IMR-90 (cell line): ENCODE results near the gene GPA33. TPM values are rescaled to one million over a fixed set of nuclear protein-coding genes. Genes with fewer than 3 reads are reported as not detected.

ENCODE experiments used
- ATAC-seq: fragments of 200-7000 bp; cut with Tn5 transposase; 2 replicates; pipeline ENCODE4 v1.9.1; 2020; ENCODE audit warnings: low read depth, mild to moderate bottlenecking, moderate library complexity
- BruUV-seq: library from RNA; stranded (reverse); fragments of 400-500 nt; replicated peaks from 2 replicates; lab custom pipeline; 2021; lab: Mats Ljungman, UMichigan
- CTCF ChIA-PET: fragments of 300-600 bp; formaldehyde crosslinking; extraction: SDS; loops from one replicate; lab custom pipeline; 2021; ENCODE audit warnings: antibody characterized with exemption; lab: Yijun Ruan, JAX
- POLR2A ChIA-PET: fragments of 300-600 bp; sonication (Branson Sonifier 250); formaldehyde crosslinking; loops from one replicate; lab custom pipeline; 2022; ENCODE audit warnings: antibody characterized with exemption; ENCODE audit not compliant: unreplicated experiment; lab: Charles Lee
- DNase-seq: peaks from one replicate; pipeline ENCODE4 v3.0.0; 2013
- H2AFZ ChIP-seq: replicated peaks from 2 replicates; pipeline ENCODE3; 2013; ENCODE audit warnings: low read length, mild to moderate bottlenecking; ENCODE audit not compliant: poor library complexity
- H2AK5ac ChIP-seq: 2 replicates; pipeline ENCODE4 v1.6.1; 2013; ENCODE audit warnings: low read depth, low read length, inconsistent platforms
- H2AK9ac ChIP-seq: replicated peaks from 2 replicates; pipeline ENCODE3; 2013; ENCODE audit warnings: mild to moderate bottlenecking, low read depth, low read length, moderate library complexity; ENCODE audit not compliant: poor library complexity
- H2BK120ac ChIP-seq: 2 replicates; pipeline ENCODE4 v1.6.1; 2013; ENCODE audit warnings: low read depth, low read length, inconsistent platforms
- H2BK15ac ChIP-seq: 3 replicates; pipeline ENCODE4 v1.6.1; 2013; ENCODE audit warnings: low read depth, low read length, inconsistent platforms
- H2BK20ac ChIP-seq: 2 replicates; pipeline ENCODE4 v1.6.1; 2013; ENCODE audit warnings: low read depth, mild to moderate bottlenecking, inconsistent platforms, low read length, moderate library complexity
- H2BK5ac ChIP-seq: 2 replicates; pipeline ENCODE4 v1.6.1; 2013; ENCODE audit warnings: mild to moderate bottlenecking, low read depth, low read length, inconsistent platforms; ENCODE audit not compliant: poor library complexity, severe bottlenecking
- H3K14ac ChIP-seq: replicated peaks from 2 replicates; pipeline ENCODE4 v1.6.1; 2013; ENCODE audit warnings: low read depth, low read length, inconsistent platforms
- H3K18ac ChIP-seq: 2 replicates; pipeline ENCODE4 v1.6.1; 2013; ENCODE audit warnings: low read depth, low read length, control low read depth
- H3K23ac ChIP-seq: 2 replicates; pipeline ENCODE4 v1.6.1; 2013; ENCODE audit warnings: low read depth, low read length, inconsistent platforms
- H3K27ac ChIP-seq: 2 replicates; pipeline ENCODE4 v1.5.1; 2013; ENCODE audit warnings: mild to moderate bottlenecking, control low read depth, low read length; ENCODE audit not compliant: insufficient read depth
- H3K27me3 ChIP-seq: 2 replicates; pipeline ENCODE4 v1.6.1; 2013; ENCODE audit warnings: low read length; ENCODE audit not compliant: control insufficient read depth, insufficient read depth
- H3K36me3 ChIP-seq: 2 replicates; pipeline ENCODE4 v1.6.1; 2013; ENCODE audit warnings: low read length, mixed read lengths; ENCODE audit not compliant: control insufficient read depth, insufficient read depth
- H3K4ac ChIP-seq: 2 replicates; pipeline ENCODE4 v1.6.1; 2013; ENCODE audit warnings: low read depth, low read length, inconsistent platforms
- H3K4me1 ChIP-seq: 2 replicates; pipeline ENCODE4 v1.6.1; 2013; ENCODE audit warnings: low read length, mixed read lengths; ENCODE audit not compliant: control insufficient read depth, insufficient read depth
- H3K4me2 ChIP-seq: 2 replicates; pipeline ENCODE4 v1.6.1; 2013; ENCODE audit warnings: low read depth, mild to moderate bottlenecking, control low read depth, low read length, moderate library complexity
- H3K4me3 ChIP-seq: 2 replicates; pipeline ENCODE4 v1.5.1; 2013; ENCODE audit warnings: low read depth, mild to moderate bottlenecking, control low read depth, low read length, moderate library complexity; ENCODE audit not compliant: insufficient read depth
- H3K56ac ChIP-seq: 2 replicates; pipeline ENCODE4 v1.6.1; 2013; ENCODE audit warnings: low read length, inconsistent platforms; ENCODE audit not compliant: insufficient read depth; ENCODE audit errors: extremely low read depth
- H3K79me1 ChIP-seq, 2 experiments: 2 replicates each; pipeline ENCODE4 v1.6.1; 2013; ENCODE audit warnings: low read length in 2 of 2, inconsistent platforms in 1 of 2, low read depth in 1 of 2
- H3K9ac ChIP-seq: 2 replicates; pipeline ENCODE4 v1.6.1; 2013; ENCODE audit warnings: low read depth, low read length, control low read depth
- H3K9me1 ChIP-seq: 2 replicates; pipeline ENCODE4 v1.6.1; 2013; ENCODE audit warnings: low read length, inconsistent platforms; ENCODE audit not compliant: insufficient read depth
- H3K9me3 ChIP-seq: 2 replicates; pipeline ENCODE4 v1.6.1; 2013; ENCODE audit warnings: low read length; ENCODE audit not compliant: control insufficient read depth, insufficient read depth
- H4K20me1 ChIP-seq: 2 replicates; pipeline ENCODE4 v1.6.1; 2013; ENCODE audit warnings: low read length, inconsistent platforms; ENCODE audit not compliant: insufficient read depth
- H4K5ac ChIP-seq: 2 replicates; pipeline ENCODE4 v1.6.1; 2013; ENCODE audit warnings: mild to moderate bottlenecking, low read depth, low read length, control low read depth
- H4K8ac ChIP-seq, 2 experiments: 2 replicates each; pipeline ENCODE4 v1.6.1; 2013; ENCODE audit warnings: low read depth in 2 of 2, low read length in 2 of 2, control low read depth in 1 of 2, inconsistent platforms in 1 of 2
- H4K91ac ChIP-seq: 2 replicates; pipeline ENCODE4 v1.6.1; 2013; ENCODE audit warnings: low read depth, low read length, inconsistent platforms; ENCODE audit not compliant: insufficient read depth
- CEBPB ChIP-seq: IDR thresholded peaks from 2 replicates; pipeline ENCODE4 v1.6.1; 2012; ENCODE audit warnings: low read depth, low read length, improper control_type of control experiment
- CHD1 ChIP-seq: IDR thresholded peaks from 2 replicates; pipeline ENCODE4 v1.6.1; 2012; ENCODE audit warnings: low read depth, low read length, improper control_type of control experiment
- RAD21 ChIP-seq: IDR thresholded peaks from 2 replicates; pipeline ENCODE4 v1.6.1; 2012; ENCODE audit warnings: low read length, improper control_type of control experiment
- RCOR1 ChIP-seq: IDR thresholded peaks from 2 replicates; pipeline ENCODE4 v1.6.1; 2012; ENCODE audit warnings: mild to moderate bottlenecking, low read length, improper control_type of control experiment; ENCODE audit not compliant: insufficient replicate concordance
- RFX5 ChIP-seq: IDR thresholded peaks from 2 replicates; pipeline ENCODE4 v1.8.0; 2012; ENCODE audit warnings: low read depth, mild to moderate bottlenecking, low read length, moderate library complexity
- WGBS, 2 experiments: methylation state at CpG; one replicate each; pipeline versions ENCODE4 v1.1.5 to v1.1.7; 2013; ENCODE audit warnings: missing lambda C conversion rate in 2 of 2; ENCODE audit not compliant: insufficient read length in 1 of 2; ENCODE audit errors: extremely low coverage in 2 of 2; 5-methylcytosine and 5-hydroxymethylcytosine counted together
- dilution Hi-C: fragments of 300-500 bp; cut with HindIII; formaldehyde crosslinking; loops from one replicate; pipeline ENCODE4 v1.14.3; 2018; ENCODE audit warnings: low sequenced_read_pairs; ENCODE audit not compliant: unreplicated experiment
- in situ Hi-C: fragments of 300-500 bp; cut with MboI; formaldehyde crosslinking; loops from 3 replicates; pipeline ENCODE4 v1.14.3; 2019; ENCODE audit warnings: low sequenced_read_pairs, inconsistent platforms, mixed read lengths
- intact Hi-C: fragments of 100-400 bp; cut with micrococcal nuclease; formaldehyde crosslinking; loops from 2 replicates; pipeline ENCODE4 v1.10.0; 2022
- polyA plus RNA-seq, 3 experiments: library from polyadenylated mRNA; depleted of rRNA; stranded (reverse); fragments of >200 nt; gene quantifications; 2 replicates each; pipeline ENCODE4 v1.2.3, GENCODE V29; 2012; ENCODE audit warnings: low replicate concordance in 1 of 3
- total RNA-seq: library from RNA; depleted of rRNA; stranded (reverse); fragments of >200 nt; gene quantifications from 2 replicates; pipeline ENCODE4 v1.2.3, GENCODE V29; 2012

The GPA33 gene
- total and polyA plus RNA-seq, 2 of the 4 experiments (the other 2 are of a cell fraction), result not detected

- Histone ChIP-seq H2BK5ac (no peak overlapping the region), H4K91ac (no peak overlapping the region), H3K9ac (no peak overlapping the region), H3K23ac (no peak overlapping the region), H2BK120ac (no peak overlapping the region), H3K4ac (no peak overlapping the region), H2AK5ac (no peak overlapping the region), H3K27me3 (peaks cover 8% of the 10 kb centered on the region), H4K5ac (no peak overlapping the region), H3K79me1 (no peaks in the 10 kb centered on the region), H3K27ac (no peak overlapping the region), H2BK20ac (no peak overlapping the region), H4K8ac (no peak overlapping the region), H3K4me2 (no peak overlapping the region), H2BK15ac (no peak overlapping the region), H3K56ac (no peak overlapping the region), H3K14ac (no peak overlapping the region), H2AK9ac (no peak overlapping the region), H3K36me3 (no peaks in the 10 kb centered on the region), H4K20me1 (no peaks in the 10 kb centered on the region), H3K4me1 (no peaks in the 10 kb centered on the region), H3K18ac (no peak overlapping the region), H3K9me1 (no peaks in the 10 kb centered on the region), H2AFZ (no peak overlapping the region), H3K4me3 (no peak overlapping the region), H3K9me3 (no peaks in the 10 kb centered on the region)
- TF ChIP-seq RCOR1, result no peak
- no peak for TF ChIP-seq CHD1
- TF ChIP-seq RAD21, result no peak
- TF ChIP-seq CEBPB, result no peak
- no peak for TF ChIP-seq RFX5
- ATAC-seq (no peak), DNase-seq (no peak)
- in situ Hi-C loops (no loop called here), intact Hi-C loops (no loop called here), dilution Hi-C loops (no loop called here)
- ChIA-PET CTCF (no interaction called here), POLR2A (no interaction called here)
- BruUV-seq, result no TSS peak
- WGBS, 2 experiments, result 33% methylated on average over 1 of the region's 3 CpGs; no CpG with 5 or more reads in 1 of the 2 experiments
These were observed 3.4 kb downstream of the GPA33 start for GRCh38 chr1:167086768-167087167.
